GM12873 (cell line): ENCODE data around the gene STAT1.

Experiments used
- TF ChIP-seq, protein P1 (sequence below): IDR thresholded peaks from 2 replicates; pipeline ENCODE4 v1.5.1; 2012; ENCODE audit warnings: low read depth, mild to moderate bottlenecking, moderate library complexity, low read length, control low read depth; ENCODE audit not compliant: insufficient read depth; ENCODE audit errors: missing control alignments

The STAT1 gene

DNA sequence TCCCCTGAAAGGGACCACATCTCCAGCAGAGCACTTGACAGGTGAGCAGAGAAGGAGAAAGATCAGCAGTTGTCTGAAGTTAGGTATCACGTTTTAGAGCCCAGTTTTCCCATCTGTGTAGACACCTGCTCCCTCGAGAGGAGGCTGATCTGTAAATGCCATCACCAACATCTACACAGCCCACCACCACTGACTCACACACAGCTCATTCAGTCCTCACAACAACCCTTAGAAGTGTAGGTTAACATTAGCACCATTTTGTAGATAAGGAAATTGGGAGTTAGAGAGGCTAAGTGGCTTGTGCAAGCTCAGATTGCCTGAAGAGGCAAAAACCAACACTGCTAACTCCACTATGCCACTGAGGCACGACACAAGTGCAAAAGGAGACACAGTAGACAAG is 37.2 kb upstream of the STAT1 start:
- TF ChIP-seq, protein P1, sequence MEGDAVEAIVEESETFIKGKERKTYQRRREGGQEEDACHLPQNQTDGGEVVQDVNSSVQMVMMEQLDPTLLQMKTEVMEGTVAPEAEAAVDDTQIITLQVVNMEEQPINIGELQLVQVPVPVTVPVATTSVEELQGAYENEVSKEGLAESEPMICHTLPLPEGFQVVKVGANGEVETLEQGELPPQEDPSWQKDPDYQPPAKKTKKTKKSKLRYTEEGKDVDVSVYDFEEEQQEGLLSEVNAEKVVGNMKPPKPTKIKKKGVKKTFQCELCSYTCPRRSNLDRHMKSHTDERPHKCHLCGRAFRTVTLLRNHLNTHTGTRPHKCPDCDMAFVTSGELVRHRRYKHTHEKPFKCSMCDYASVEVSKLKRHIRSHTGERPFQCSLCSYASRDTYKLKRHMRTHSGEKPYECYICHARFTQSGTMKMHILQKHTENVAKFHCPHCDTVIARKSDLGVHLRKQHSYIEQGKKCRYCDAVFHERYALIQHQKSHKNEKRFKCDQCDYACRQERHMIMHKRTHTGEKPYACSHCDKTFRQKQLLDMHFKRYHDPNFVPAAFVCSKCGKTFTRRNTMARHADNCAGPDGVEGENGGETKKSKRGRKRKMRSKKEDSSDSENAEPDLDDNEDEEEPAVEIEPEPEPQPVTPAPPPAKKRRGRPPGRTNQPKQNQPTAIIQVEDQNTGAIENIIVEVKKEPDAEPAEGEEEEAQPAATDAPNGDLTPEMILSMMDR, result no peak

DNA sequence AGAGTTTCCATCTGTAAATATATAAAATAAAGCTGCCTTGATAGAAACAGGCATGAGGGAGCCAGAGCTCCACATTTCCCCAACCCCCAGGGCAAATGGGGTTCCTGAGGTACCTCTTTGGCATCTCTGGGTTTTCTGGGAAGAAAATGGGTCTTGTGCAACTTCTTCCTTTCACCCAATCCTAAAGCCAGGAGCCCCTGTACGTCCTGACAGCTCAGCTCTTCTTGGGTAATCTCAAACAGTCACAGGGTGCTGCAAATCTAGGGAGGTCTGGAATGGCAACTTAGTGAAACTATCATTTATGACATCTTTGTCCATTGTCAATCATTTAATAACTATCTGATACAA is 36.6 kb upstream of the STAT1 start:
- TF ChIP-seq, protein P1, result no peak

DNA sequence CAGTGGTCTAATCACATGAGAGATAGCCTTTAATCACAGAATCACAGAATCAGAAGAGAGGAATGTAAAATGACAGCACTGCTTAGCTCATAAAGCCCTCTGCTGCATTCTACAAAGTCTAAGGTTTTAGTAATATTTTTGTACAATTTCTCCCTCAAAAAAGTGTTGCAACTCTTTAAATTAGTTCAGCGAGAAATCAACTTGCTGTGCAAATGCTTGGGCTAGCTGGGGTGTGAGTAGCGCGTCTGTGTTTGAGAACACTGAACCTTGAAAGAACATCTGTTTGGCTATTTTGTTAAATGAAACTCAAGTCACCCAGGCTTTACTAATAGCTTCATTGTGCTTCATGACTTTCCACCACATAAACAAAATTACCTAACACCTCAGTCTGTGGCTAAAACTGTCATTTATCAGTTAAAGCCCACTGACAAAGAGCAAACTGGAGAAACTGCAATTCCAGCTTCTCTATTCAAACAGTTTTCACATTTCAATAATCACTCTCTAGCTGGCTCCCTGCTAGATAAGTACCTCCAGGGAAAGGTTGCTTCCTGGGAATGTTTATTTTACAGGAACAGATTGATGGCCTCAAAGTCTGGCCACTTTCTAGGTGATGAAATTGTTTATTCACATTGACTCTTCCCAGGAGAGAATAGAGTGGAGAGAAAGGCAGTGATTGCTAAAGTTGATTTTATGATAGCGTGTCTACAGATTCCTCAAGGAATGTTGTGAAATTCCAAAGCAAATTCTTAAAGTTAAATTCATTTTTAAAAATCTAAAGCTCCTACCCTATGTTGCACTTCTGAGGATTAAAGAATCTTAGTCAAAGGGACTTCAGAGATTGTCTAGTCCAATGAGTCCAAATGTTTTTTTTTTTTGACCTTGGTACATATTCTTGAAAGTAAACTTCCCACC is 36.0 kb upstream of the STAT1 start:
- TF ChIP-seq, protein P1, result no peak

DNA sequence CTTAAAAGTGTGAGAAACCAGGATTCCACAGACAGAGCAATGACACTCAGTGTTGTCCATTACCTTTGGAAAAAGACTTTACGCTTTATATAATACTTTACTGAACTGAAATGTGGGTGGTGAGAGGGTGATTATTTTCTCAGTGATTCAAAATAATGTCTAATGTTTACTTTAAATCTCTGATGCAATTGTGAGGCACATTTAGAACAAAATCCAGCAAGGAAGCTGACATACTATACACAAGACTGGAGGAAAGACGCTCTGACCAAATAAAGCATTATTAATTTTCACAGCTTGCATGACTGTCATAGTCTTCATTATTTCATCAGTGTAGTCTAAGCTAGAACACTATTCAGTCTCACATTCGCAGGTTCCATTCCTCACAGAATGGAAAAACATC is 34.1 kb upstream of the STAT1 start:
- TF ChIP-seq, protein P1, result no peak

DNA sequence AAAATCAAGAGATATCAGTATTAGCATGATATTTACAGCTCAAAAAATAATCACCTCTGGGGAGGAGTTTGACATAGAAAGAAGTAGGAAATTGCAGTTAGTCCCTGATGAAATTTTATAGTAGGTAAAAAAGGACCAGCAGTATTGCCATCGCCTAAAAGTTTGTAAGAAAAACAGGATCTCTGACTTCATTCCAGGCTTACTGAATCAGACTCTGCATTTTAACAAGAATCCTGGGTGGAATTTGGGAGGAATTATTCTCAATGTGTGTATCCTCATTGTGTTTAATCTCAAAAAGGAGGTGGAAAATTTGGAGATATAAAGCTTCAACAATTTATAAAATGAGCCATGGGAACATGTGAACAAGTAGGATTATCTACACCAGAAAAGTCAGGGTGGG is 31.2 kb upstream of the STAT1 start:
- TF ChIP-seq, protein P1, result no peak

DNA sequence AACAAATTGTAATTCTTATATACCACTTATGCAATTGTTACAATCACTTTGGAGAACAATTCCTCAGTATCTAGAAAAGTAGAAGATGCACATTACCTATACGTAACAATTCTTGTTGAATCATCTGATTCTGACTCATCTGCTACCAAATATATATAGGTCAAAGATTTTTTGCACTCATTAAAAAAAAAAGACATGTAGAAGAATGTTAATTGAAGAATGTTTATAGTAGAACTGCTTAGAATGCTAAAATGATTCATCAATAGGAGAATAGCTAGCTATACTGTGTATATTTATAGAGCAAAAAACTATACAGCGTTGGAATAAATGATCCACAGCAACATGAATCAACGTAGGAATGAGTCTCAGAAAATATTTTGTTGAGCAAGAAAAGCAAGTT is 29.5 kb upstream of the STAT1 start:
- TF ChIP-seq, protein P1, result no peak

DNA sequence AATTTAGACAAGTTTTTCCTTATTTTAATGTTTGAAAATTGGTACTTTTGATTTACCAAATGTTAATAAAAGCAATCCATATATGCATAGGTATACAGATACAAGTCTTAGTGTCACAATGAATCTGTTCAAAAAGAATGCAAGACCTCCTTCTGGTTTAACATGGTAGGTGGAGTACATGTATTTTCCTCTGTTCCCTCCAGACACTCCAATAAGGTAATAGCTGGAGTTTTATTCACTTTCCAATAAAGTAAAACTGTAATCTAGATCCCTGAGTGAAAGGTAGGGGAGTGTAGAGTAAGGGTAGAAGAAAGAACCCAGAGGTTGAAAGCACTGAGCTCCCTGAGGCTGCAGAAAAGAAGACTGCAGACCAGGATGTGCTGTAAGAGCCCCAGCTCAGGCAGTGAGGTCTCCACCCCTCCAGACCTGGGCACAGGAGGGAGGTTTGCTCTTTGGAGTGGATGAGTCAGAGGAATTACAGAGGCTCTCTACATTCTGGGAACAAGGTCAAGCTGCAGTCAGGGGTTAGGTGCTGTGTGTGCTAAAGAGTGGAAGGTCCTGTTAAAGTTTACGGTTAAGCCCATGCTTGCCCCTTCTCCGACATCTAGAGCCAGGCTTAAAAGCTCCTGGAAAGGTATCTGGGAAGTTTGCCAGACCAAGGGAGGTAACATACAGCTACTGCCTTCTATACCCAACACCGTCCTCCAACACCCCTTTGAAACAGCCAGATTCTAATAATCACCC is 27.6 kb upstream of the STAT1 start:
- TF ChIP-seq, protein P1, result no peak
